SK-N-MC (cell line): ENCODE results near the gene NKX1-1.

Source experiments
- DNase-seq: peaks from one replicate; pipeline ENCODE4 v3.0.0-alpha.2; 2011; ENCODE audit warnings: low read depth, low spot score
- H3K27ac ChIP-seq: fragments of 200-600 bp; sonication (generic); 2 replicates; pipeline ENCODE4 v1.5.1; 2016; ENCODE audit warnings: mixed run types
- H3K36me3 ChIP-seq: fragments of 200-600 bp; sonication (generic); 2 replicates; pipeline ENCODE4 v1.6.1; 2017; ENCODE audit warnings: antibody characterized with exemption, low read length, mixed read lengths; ENCODE audit not compliant: insufficient read depth
- H3K4me3 ChIP-seq: fragments of 200-600 bp; sonication (generic); 2 replicates; pipeline ENCODE4 v1.5.1; 2016
- H3K9ac ChIP-seq: fragments of 200-600 bp; sonication (generic); 2 replicates; pipeline ENCODE4 v1.8.0; 2017; ENCODE audit warnings: mixed run types, mixed read lengths; ENCODE audit not compliant: insufficient read length
- H3K9me3 ChIP-seq: fragments of 200-600 bp; sonication (generic); 2 replicates; pipeline ENCODE4 v1.6.1; 2017; ENCODE audit warnings: low read depth, mild to moderate bottlenecking, antibody characterized with exemption, low read length, moderate library complexity, mixed read lengths
- EZH2 ChIP-seq: fragments of 200-600 bp; sonication (generic); IDR thresholded peaks from one replicate; pipeline ENCODE4 v1.6.1; 2017; ENCODE audit warnings: antibody characterized with exemption
- FOXP2 ChIP-seq: optimal IDR thresholded peaks from 2 replicates; pipeline ENCODE3; 2011; ENCODE audit warnings: mild to moderate bottlenecking, moderate library complexity; ENCODE audit not compliant: insufficient read depth; ENCODE audit errors: extremely low read length, control extremely low read depth
- POLR2AphosphoS5 ChIP-seq: IDR thresholded peaks from 2 replicates; pipeline ENCODE4 v1.6.1; 2012; ENCODE audit warnings: mild to moderate bottlenecking, low read depth, low read length, borderline replicate concordance

Gene NKX1-1

DNA sequence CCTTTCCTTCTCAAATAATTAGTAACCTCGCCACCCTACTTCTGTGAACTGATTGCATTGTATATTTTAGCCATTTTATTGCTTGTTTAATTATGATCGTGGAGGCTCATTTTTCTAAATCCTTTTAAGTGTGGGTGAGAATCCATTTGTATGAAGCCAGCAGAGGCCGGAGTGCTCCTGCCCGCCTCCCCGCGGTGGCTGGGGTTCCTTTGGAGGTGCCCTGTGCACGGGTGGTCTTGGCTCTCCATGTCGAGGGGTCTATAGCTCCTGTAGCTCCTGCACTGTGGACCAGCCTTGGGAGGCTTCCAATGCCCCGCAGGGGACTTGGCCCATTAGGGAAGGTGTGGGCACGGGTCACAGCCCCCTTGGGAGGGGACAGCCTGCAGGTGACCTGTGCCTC, 44.2 kb downstream of the NKX1-1 start:
- TF ChIP-seq POLR2AphosphoS5 (no peak), EZH2 (no peak), FOXP2 (no peak)
- Histone ChIP-seq H3K4me3 (no peak overlapping the region), H3K27ac (no peak overlapping the region), H3K36me3 (no peaks in the 10 kb centered on the region), H3K9me3 (no peaks in the 10 kb centered on the region), H3K9ac (no peak overlapping the region)
- DNase-seq = no peak

DNA sequence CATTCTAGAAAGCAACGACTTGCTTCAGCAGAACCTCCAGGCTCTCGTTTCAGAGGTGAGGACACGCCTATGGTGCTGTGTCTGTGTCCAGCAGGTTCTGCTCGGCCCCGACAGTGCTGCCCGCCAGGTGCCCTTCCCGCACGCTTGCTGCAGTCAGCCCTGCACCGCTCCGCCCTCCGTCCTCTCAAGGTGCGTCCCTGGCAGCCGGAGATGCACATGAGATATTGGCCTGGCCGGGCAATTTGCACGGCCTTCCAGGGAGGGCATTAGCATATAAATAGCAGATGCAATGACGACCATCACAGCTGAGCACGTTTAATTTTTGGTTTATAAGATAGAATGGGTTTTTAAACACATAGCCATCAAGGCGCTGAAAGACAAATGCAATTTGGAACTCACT, 44.8 kb downstream of the NKX1-1 start:
- Histone ChIP-seq H3K27ac (no peak overlapping the region), H3K9me3 (no peaks in the 10 kb centered on the region), H3K4me3 (no peak overlapping the region), H3K9ac (no peak overlapping the region), H3K36me3 (no peaks in the 10 kb centered on the region)
- TF ChIP-seq FOXP2 = no peak
- no peak for TF ChIP-seq POLR2AphosphoS5
- no peak for TF ChIP-seq EZH2
- DNase-seq = no peak

DNA sequence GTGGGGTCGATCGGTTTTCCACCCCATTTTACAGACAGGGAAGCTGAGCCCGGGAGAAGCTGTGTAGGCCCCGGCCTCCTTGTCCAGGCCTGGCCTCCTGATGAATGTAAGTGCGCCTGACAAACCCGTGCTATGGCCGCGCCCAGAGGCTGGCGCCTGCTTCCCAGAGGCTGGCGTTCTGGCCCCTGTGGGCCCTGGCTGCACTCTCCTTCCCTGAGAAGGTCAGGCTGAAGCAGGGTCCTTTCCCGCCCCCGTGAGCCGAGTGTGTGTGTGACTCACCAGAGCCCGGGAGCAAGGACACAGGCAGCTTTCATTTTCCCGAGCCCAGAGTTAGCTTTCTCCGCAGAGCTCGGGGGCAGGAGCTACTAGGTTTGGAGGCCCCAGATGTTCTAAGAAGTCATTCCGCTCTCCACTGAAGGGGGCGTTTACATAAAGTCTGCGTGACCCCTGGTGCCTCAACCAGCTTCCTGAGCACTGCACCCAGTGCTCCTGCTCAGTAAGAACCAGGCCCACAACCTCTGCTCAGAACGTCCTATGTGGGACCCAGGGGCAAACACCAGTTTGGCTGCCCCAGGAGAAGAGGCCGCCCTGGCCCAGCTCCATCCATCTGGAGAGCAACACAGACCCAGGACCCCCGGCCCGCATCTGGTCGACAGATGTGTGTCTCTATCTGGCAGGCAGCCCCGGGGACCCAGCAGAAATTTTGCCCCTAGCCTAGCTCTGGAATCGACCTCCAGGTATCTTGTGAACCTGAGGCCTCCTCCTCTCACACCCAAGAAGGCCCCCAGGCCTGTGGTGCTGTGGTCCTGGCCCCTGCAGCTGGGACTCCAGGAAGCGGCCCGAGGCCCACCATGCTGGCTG, 45.6 kb downstream of the NKX1-1 start:
- no peak for DNase-seq
- Histone ChIP-seq H3K27ac (no peak overlapping the region), H3K9ac (no peak overlapping the region), H3K36me3 (no peaks in the 10 kb centered on the region), H3K4me3 (no peak overlapping the region), H3K9me3 (no peaks in the 10 kb centered on the region)
- TF ChIP-seq FOXP2 = no peak
- no peak for TF ChIP-seq POLR2AphosphoS5
- TF ChIP-seq EZH2 = no peak

- no peak for DNase-seq
- Histone ChIP-seq H3K4me3 (no peak overlapping the region), H3K9me3 (no peaks in the 10 kb centered on the region), H3K36me3 (no peaks in the 10 kb centered on the region), H3K27ac (no peak overlapping the region), H3K9ac (no peak overlapping the region)
- TF ChIP-seq FOXP2 (no peak), EZH2 (no peak), POLR2AphosphoS5 (no peak)
These were observed 46.3 kb downstream of the NKX1-1 start for GRCh38 chr4:1359976-1360375.

DNA sequence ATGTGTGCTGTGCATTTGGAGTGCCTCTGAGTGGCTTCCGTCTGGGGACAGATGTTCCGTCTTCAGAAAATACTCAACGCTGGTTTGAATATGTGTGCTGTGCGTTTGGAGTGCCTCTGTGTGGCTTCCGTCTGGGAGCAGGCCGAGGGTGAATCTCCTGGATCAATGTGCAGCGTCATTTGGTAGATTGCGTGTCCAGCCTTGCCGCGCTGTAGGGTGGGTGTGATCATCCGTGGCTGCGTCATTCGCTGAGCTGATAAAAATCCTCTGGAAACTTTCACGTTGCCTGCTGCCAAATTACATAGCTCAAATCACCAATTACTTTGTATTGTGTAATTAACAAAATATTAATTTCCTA, 47.1 kb downstream of the NKX1-1 start:
- H3K9ac ChIP-seq = no peak overlapping the region
- no peaks in the 10 kb centered on the region for H3K9me3 ChIP-seq
- no peak overlapping the region for H3K4me3 ChIP-seq
- DNase-seq = no peak
- no peaks in the 10 kb centered on the region for H3K36me3 ChIP-seq
- H3K27ac ChIP-seq = no peak overlapping the region
- TF ChIP-seq EZH2 (no peak), FOXP2 (no peak), POLR2AphosphoS5 (no peak)

GRCh38 chr4:1358421-1359143, 47.7 kb downstream of the NKX1-1 start:
- H3K4me3 ChIP-seq = no peak overlapping the region
- no peaks in the 10 kb centered on the region for H3K9me3 ChIP-seq
- TF ChIP-seq POLR2AphosphoS5 (no peak), EZH2 (no peak), FOXP2 (no peak)
- H3K9ac ChIP-seq = no peak overlapping the region
- H3K36me3 ChIP-seq = no peaks in the 10 kb centered on the region
- DNase-seq = no peak
- no peak overlapping the region for H3K27ac ChIP-seq

GRCh38 chr4:1357356-1358248, 48.6 kb downstream of the NKX1-1 start:
- no peak overlapping the region for H3K9ac ChIP-seq

DNA sequence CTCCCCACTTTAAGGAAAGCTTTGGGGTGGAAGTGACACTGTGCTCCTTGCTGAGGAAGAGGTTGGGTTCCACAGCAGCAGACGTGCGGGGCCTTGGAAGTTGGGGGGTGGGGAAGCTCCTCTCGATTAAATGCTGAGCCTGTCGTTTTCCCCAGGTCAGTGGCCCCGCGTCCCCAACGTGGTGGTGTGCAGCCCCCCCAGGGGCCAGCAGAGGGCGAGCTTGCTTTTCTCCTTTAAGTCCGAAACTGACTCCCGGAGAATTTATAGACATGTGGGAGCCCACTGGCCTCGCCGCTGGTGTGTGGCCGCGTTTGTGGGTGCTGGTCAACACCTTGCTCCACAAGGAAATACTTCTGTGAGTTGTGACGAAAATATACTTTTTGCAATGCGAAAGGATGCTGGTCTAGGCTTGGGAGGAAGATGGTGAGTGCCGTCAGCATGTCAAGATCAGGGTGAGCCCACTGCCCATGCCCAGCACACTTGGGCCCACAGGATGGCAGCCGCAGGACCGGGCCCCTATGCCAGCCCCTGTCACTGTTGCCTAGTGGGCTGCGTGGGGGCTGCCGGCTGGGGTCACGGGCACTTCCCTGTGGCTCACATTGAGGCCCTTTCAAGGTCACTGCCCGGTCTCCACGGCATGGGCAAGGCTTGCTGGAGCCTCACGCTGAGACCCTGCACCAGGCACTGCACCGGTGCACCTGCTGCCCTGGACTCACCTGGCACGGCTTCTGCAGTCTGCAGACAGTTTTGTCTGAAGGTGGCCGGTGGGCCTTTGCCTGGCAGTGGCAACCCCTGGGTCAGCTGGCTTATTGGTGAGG, 49.9 kb downstream of the NKX1-1 start:
- H3K36me3 ChIP-seq = no peaks in the 10 kb centered on the region; the same call in 1 of the 2 replicates
- H3K9me3 ChIP-seq = no peaks in the 10 kb centered on the region
- no peak overlapping the region for H3K4me3 ChIP-seq
- no peak overlapping the region for H3K9ac ChIP-seq
- no peak for DNase-seq
- TF ChIP-seq POLR2AphosphoS5 (no peak), FOXP2 (no peak), EZH2 (no peak)
- H3K27ac ChIP-seq = no peak overlapping the region

More at GRCh38 chr4:1357356-1358248, 48.6 kb downstream of the NKX1-1 start:
- H3K36me3 ChIP-seq = no peaks in the 10 kb centered on the region; the same call in 1 of the 2 replicates
- no peaks in the 10 kb centered on the region for H3K9me3 ChIP-seq
- no peak overlapping the region for H3K4me3 ChIP-seq
- no peak overlapping the region for H3K27ac ChIP-seq
- DNase-seq = no peak
- TF ChIP-seq EZH2 (no peak), FOXP2 (no peak), POLR2AphosphoS5 (no peak)
